Activated T-helper 1 cell treated with Interleukin-2 at 50 U/mL for 16 hours (primary cell): ENCODE measurements around the gene ASB2.

Experiments used
- DNase-seq: peaks from one replicate; pipeline ENCODE4 v3.0.0-alpha.2; 2020; ENCODE audit warnings: low read depth

The ASB2 gene

DNA sequence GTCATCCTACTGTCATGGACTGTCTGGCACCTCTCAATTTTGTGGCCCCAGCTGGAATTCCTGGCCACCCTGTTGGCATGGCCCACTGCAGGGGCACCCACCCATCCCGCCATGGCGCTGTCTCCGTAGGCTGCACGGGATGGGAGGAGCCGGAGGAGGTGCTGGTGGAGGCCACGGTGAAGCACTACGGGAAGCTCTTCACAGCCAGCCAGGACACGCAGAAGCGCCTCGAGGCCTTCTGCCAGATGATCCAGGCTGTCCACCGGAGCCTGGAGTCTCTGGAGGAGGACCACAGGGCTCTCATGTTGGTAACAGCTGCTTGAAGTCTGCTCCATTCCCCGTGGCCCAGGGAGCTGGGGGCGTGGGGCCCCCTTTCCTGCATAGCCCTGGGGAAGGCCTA lies 24.6 kb upstream of the ASB2 start:
- DNase-seq = no peak

DNA sequence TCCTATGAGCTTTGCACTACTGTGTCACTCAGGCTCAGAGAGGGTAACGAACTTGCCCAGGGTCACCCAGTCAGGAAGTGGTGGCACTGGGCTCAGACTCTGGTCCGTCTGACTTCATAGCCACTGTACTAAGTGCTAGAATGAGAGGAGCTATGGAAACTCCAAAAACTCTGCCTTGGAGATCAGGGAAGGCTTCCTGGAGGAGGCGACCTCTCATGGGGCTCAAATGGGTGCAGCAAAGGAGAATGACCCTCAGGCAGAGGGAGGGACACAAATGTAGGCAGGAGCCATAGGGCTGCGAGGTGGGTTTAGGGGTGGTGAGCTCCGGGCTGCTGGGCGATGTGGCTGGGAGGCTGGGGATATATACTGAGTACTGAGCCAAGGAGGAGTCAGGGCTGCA lies 23.9 kb upstream of the ASB2 start:
- no peak for DNase-seq

DNA sequence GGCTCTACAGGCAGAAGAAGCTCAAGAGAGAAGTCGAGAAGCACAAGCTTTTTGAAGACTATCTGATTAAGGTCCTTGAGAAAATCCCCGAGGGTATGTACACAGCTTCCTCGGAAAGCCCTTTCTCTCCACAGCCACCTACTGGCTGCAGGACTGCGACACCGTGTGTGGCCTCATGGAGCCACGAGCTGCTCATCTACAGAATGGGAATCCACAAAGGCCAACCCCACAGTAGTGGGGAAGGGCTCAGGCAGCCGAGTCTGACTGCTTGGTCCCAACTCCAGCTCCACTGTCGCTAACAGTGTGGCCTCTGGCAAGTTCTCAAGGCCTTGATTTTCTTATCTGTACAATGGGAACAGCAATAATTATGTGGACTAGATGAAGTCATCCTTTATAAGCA lies 23.2 kb upstream of the ASB2 start:
- DNase-seq = no peak

DNA sequence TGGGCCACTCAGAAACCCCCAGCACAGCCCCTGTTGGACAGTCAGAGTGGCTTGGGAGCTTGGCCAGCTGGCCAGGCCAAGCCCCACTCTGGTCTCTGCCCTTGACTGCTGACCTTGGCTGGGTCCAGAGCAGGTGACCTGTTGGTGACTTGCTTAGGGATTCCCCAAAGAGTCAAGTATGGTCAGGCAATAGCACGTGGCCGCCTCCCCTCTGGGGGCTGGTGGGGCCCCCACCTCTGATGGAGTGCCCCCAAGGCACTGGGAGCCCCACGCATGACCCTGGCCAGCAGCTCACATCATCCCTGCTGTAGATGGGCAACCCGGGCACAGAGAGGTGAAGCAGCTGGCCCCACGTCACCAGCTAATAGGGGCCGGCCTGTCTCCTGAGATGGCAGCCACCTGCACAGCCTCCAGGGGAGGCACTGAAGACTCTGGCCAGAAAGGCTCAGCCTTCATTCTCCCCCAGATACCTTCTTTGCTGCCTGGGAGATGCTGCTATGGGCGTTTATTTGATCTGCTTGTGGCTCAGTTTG lies 22.6 kb upstream of the ASB2 start:
- no peak for DNase-seq

DNA sequence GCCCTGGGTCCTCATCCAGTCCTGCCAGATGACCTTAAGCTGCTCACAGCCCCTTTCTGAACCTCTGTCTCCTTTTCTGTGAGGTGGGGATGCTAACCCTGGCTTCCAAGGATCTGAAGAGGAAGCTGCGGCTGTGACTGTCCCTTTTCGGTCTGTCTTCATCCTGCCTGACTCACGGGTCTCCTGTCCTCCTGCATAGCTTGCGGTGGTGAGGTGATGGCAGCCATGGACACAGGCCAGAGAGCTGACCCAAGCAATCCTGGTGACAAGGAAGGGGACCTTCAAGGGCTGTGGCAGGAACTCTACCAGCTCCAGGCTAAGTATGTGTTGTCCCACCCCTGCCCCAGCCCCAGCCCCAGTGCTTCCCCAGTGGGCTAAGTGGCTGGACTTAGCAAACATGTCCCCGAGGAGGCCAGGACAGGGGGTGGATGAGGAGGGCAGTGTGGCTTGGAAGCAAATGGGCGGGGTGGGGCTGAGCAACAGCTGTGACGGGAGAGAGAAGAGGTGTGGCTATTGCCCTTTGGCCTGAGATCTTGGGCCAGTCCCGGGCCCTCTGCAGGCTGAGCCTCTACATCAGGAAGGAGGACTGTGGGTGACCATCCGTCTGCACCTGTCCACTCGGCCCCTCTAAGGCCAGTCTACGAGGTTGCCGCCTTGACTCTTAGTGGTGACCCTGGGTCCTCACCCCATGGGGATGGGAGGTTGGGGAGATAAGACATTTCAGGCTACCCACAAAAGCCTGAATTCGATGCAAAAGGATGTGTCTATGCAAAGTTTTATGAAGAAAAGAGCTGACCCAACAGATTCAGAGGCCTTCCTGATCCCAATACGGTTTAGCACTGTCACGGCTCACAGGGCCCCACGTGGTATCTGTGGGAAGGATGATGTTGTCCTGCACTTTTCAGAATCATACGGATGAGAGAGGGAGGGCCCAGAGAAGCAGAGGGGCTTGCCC lies 21.8 kb upstream of the ASB2 start:
- no peak for DNase-seq

DNA sequence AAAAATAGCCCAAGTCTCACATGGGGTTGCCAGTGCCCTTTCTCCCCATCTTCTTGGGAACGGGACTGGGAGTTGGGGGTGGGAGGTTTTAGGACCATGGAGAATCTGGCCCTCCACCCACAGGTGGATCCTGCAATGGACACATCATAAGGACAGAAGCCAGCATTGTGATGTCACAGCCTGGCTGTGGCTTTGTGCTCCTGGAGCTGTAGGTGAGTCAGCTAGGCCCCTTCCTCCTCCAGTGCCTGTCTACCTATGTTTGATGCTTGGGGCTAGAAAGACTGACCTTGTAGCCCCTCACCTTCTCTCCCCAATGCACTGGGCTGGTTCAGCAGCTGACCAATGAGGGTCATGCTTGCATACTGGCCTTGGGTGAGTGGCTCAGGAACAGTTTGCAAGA lies 20.7 kb upstream of the ASB2 start, which contains the start of gene CCDC197:
Gene CCDC197, plus strand, starts transcription at position 220 of the 400 bp plus-strand sequence. CDS start 831 bp downstream, outside the sequence.
- DNase-seq = no peak

DNA sequence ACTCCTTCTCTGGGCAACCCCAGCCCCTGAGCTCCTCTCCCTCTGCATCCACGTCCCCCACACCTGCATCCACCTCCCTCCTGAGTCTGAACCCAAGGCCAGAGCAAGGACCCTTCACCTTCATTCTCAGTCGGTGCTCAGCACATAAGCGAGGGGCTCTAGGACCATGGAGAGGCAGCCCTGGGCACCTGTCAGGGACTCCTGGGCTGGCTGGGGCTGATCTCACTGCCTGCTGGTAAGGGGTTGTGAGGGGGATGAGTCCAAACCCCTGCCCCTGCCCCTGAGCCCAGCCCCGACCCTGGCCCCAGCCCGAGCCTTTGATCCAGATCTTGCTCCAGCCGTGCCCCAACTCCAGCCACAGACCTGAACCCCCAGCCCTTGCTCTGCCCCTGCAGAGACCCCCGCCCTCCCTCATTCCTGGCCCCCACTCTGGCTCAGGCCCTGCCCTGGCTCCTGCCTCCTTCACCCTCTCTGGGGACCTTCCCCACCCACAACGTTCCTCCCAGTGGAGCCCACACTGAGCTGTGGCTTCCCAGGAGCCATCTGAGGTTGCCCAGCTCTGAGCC lies 19.8 kb upstream of the ASB2 start:
- no peak for DNase-seq

DNA sequence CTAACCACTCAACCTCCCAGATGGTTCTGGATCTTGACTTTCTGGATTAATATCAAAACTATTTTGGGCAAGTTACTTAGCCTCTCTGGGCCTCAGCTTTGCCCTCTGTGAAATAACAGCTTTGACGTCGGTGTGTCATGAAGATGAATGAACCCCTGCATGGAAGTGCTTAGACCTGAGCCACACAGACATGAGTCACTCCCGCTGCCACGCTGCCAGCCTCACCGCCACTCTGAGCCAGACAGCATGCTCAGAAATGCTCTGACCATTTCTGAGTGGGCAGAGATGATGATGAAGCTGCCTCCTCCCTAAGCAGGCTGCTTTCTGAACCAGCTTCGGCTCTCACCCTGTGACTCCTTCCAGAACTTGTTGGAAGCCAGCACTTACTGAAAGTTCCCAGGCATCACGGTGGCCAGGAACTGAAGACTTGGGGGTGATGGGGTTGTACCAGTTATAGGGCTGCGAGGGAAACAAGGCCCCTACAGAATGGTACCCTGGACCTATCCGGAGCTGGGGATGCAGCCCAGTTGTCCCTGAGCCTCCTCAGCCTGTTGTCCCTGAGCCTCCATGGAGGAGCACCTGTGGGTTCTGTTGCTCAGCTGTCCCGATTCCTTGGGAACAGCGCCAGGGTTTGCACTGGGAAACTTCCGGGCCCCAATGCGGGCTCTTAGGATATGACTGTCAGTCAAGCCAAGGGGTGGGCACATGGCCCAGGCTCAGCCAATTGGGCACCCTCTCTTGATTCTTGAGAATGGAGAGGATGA lies 18.7 kb upstream of the ASB2 start:
- DNase-seq = no peak

DNA sequence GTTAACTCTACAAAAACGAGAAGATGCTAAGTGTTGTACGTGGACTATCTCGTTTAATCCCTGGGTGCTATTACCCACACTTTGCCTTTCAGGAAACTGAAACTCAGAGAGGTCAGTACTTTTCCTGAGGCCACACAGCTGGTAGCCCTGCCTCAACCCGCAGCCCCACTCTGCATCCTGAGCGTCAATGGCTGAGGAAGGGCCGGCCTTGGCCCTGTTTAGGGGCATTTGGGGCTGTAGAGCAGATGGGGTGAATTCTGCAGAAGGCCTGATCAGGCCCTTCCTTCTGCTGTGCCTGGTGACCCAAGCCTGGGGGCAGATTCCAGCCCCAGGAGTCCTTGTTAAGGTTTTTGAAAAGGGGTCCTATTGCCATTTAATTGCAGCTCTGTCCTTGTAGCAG lies 17.0 kb upstream of the ASB2 start:
- DNase-seq = no peak

DNA sequence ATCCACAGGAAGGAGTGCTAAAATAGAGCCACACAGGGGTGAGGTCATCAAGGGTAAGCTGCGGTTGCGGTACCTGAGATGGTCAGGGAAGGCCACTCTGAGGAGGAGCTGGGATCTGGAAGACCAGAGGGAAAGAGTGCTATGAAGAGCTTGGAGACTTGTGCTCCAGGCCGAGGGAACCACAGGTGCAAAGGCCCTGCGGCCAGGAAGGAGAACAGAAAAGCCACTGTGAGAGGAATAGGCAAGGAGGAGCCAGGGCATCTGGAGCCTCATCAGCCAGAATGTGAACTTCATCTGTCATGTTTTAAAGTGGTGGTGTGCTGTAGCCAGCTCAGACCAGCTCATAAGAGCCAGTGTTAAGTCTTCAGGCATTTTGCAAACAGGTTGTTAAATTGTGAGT lies 15.3 kb upstream of the ASB2 start:
- no peak for DNase-seq

DNA sequence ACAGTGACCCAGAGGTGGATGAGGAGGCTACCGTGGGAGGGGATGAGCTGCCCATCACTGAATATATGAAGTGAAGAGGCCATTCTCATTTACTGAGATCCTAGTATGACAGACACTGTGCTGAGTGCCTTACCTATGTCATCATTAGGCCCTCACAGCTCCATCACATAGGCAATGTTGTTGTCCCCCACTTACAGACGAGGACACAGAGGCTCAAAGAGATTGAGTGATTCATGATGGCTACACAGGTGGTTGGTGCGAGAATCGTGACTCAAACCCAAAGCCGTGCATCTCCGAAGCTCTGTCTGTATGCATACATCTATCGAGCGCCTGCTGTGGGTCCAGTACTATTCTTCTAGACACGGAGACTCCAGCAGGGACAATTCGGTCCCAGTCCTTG lies 14.8 kb upstream of the ASB2 start:
- DNase-seq = no peak

DNA sequence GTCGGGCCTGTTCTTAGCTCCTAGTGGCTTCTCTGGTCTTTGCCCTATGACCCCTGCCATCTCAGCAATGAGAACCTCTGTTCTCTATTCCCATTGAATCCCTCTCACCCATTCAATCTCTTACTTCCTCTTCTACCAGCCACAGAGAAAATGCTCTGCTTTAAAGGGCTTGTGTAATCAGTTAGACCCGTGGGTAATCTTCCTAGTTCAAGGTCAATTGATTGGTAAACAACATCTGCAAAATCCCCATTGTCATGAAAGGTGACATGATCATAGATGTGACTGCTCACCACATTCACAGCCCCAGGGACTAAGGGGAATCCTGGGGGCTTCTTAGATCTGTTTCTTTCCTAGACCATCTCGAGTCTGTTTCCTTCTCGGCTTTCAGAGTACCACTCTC lies 13.6 kb upstream of the ASB2 start:
- no peak for DNase-seq

DNA sequence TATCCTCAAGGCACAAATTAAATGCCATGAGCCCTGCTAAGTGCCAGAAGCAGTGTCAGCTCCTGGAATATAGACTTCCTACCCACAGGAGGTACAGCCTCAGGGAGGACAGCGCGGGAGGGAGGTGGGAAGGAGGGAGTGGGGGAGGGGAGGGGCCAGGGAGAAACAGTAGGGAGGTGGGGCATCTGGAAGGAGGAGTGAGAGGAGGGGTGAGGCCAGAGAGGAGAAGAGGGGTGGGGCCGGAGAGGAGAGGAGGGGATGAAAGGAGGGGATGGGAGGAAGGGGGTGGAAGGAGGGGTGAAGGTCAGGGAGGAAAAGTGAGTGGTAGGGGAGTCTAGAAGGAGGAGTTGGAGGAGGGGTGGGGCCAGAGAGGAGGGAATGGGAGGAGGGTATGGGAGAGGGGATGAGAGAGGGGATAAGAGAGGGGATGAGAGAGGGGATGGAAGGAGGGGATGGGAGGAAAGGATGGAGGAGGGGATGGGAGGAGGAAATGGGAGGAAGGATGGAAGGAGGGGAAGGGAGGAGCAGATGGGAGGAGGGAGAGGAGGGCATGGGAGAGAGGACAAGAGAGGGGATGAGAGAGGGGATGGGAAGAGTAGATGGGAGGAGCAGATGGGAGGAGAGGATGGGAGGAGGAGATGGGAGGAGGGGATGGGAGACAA lies 11.6 kb upstream of the ASB2 start:
- no peak for DNase-seq

DNA sequence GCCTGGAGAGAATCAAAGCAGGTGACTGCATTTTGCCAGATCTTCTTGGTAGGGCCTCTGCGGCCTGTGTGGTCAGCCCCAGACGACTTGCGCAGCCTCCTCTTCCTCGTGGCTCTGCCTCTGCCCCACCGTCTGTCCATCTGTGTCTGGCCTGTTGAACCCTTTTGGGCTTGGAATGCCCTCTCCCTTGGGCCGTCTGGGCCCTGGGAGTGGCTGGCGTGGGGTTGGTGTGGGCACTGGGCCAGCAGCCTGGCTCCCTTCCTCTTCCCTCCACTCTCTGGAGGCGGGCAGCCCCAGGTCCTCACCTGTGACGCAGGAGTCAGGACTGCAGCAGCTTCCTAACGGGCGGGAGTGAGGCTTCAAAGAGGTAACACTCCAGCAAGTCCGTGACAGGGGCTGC lies 11.0 kb upstream of the ASB2 start:
- no peak for DNase-seq

DNA sequence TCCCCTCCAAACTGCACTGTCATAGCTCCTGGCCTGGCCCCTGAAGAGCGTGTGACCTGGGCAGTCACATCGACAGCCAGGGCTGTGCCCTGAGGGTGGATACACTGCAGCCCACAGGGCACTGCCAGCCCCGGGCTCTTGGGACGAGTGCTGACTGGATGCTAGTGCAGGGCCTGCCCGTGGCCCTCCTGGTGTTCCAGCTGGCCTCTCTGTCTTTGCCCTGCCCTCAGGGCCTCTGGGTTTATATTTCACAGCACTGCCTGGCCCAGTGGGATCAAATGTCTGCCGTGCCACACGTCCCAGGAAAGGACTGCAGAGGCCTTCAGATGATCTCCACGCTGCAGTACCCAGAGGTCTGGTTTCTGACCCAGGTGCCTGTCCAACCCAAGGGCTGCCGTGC lies 10.6 kb upstream of the ASB2 start:
- no peak for DNase-seq

DNA sequence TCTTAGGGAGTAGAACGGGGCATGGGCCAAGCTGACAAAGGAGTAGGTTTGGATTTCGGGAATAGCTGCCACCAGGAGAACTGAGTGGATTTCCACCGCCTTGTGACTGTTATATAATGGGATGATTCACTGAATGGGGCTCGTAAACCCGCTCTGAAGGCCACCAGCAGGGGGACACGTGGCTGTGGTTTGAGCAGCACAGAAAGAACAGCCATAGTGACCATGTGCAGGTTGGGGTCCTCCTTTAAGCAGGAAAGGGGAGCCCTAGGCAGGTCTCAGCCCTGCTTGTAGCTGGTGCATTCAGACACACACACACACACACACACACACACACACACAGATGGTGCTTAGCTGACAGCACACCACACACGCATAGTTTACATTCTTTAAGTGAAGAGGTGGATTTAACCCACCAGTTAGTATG lies 8.6 kb upstream of the ASB2 start:
- no peak for DNase-seq

DNA sequence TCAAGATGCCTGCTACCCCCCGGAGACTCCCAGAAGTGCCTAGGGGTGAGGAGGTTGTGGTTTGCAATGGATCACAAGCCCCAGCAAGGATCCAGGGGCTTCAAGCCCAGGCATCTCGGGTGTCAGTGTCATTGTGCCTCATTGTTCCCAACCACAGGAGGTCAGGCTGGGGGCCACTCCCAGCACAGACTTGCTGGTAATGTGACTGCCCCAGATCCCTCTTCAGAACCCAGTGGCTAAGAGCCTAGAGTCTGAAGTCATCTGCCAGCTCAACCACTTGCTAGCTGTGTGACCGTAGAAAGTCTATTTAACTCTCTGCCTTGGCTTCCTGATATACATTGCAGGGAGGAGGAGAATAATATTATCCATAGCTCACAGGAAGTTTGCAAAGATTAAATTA lies 7.7 kb upstream of the ASB2 start:
- no peak for DNase-seq

DNA sequence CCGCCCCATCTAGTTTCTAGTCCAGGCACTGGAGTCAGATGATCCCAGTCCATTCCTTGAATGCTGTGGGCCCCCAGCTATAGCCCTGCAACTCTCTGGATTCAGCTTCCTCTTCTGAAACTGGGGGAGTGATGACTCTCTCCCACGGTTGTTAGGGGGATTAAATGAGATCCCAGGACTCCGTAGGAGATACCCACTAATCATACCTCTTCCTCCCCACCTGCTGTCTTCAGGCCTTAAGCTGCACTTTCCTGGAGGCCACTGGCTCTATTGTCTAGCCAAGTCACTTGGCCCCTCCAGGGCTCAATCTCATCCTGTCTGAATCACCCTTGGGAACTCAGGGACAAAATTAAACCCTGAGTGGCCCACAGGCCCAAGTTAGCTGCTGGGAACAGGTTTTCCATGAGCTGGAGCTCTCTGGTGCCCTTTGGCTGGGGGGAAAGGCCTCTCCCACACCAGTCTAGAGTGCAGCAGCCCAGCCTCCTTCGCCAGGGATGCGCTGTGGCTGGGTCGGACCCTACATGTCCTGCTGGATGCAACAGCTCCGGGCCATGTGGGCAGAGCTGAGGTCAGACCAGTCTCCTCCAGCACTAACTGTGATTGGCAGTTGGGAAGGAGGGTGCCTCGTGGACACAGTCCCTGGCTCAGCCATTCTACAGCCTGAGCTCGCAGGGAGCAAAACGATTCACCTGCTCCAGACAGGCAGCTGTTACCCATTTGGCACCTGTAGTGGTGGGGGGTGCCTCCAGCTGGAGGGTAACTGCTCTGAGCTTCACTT lies 6.0 kb upstream of the ASB2 start:
- DNase-seq = no peak

DNA sequence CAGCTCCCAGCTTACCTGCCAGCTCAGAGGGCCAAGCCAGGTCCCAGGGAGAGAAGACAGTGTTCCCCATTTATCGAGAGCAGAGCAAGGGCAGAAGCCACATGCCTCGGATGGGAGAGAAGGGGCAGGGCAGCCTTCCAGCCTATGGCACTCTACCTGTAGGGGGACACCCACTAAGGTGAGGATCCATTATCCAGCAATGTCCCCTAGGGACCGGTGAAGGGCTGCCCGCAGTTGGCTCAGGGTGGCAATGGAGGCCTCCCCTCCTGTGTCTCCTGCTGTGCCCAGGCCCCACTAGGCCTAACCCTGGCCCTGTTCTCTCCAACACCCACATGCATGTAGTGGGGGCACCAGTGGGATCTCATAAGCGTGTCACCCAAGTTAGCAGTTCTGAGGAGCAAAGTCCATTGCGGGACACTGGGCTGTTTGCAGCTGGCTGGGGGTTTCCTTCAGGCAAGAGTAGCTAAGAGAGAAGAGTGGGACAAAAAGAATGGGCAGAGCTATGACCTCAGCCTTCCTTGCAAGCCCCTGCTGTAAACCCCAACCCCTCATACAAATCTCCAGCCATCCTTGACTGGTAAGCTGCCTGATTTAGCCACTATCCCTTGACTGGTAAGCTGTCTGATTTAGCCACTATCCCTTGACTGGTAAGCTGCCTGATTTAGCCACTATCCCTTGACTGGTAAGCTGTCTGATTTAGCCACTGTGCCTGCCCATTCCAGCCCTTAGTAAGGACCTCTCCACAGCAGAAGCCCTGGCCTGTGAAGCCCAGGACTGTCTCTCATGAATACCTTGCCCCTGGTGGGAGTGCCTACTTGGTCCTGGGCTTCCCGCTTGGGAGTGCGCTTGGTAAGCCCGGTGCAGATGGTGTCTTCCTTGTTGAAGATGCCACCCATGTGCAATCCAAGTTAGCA lies 5.2 kb upstream of the ASB2 start:
- DNase-seq = no peak
